Activated T-cell treated with anti-CD3 and anti-CD28 coated beads, Interleukin-2, amount 50 U/mL, for 24 hours (primary cell): ENCODE results near the gene VSTM4.

Experiments used
- DNase-seq: peaks from one replicate; pipeline ENCODE4 v3.0.0-alpha.2; 2020
- H3K27ac Mint-ChIP-seq: 2 replicates; pipeline ENCODE4 v1.8.0; 2020; ENCODE audit warnings: mild to moderate bottlenecking, mixed read lengths
- H3K27me3 Mint-ChIP-seq: 2 replicates; pipeline ENCODE4 v1.8.0; 2020; ENCODE audit warnings: mixed read lengths
- H3K36me3 Mint-ChIP-seq: 2 replicates; pipeline ENCODE4 v1.8.0; 2020; ENCODE audit warnings: low read depth, mixed read lengths
- H3K4me1 Mint-ChIP-seq: 2 replicates; pipeline ENCODE4 v1.8.0; 2020; ENCODE audit warnings: low read depth, mixed read lengths
- H3K4me3 Mint-ChIP-seq: 2 replicates; pipeline ENCODE4 v1.8.0; 2020; ENCODE audit warnings: mild to moderate bottlenecking, moderate library complexity, mixed read lengths
- H3K9me3 Mint-ChIP-seq: 2 replicates; pipeline ENCODE4 v1.8.0; 2020; ENCODE audit warnings: mixed read lengths

VSTM4 gene

GRCh38 chr10:49116509-49117375 lies 1.4 kb upstream of the VSTM4 start:
- H3K4me3 Mint-ChIP-seq: no peak overlapping the region
- no peak overlapping the region for H3K27ac Mint-ChIP-seq
- peaks cover 54% of the 10 kb centered on the region for H3K27me3 Mint-ChIP-seq
- no peak for DNase-seq
- no peaks in the 10 kb centered on the region for H3K36me3 Mint-ChIP-seq
- H3K9me3 Mint-ChIP-seq: no peaks in the 10 kb centered on the region
- H3K4me1 Mint-ChIP-seq: peaks cover 3% of the 10 kb centered on the region

DNA sequence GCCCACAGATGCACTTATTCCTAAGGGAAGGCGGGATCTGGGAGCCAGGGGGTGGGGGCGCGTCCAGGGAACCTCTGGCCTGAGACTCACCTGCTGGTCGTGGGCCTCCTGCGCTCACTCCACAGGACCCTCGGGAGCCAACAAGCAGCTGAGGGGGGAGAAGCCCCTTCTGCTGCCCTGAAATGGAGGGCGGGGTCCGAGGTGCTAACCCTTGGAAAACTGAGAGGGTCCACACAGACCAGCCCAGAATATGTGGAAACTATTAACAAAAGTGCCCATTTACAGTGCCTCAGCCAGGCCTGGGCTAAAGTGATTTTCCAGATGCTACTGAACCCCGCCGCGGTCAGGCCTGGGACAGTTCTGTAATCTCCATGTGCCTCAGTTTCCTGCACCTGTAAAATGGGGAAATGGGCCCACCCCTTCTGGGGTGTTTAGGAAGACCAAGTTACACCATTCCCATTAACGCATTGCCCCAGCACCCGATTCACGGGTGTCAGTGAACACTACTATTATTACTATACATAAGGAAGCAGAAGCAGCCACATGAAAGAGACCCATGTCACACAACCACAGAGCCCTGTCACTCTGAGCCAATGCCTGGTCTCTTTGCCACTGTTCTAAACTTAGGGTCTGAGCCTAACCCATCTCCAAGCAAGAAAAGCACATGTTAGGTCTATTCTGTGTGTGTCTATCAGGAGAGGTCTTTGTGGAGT lies 630 bp upstream of the VSTM4 start:
- Mint-ChIP-seq H3K4me3 (no peak overlapping the region), H3K27ac (no peak overlapping the region), H3K27me3 (peaks cover 60% of the 10 kb centered on the region), H3K4me1 (peaks cover 3% of the 10 kb centered on the region), H3K9me3 (no peaks in the 10 kb centered on the region), H3K36me3 (no peaks in the 10 kb centered on the region)
- no peak for DNase-seq

DNA sequence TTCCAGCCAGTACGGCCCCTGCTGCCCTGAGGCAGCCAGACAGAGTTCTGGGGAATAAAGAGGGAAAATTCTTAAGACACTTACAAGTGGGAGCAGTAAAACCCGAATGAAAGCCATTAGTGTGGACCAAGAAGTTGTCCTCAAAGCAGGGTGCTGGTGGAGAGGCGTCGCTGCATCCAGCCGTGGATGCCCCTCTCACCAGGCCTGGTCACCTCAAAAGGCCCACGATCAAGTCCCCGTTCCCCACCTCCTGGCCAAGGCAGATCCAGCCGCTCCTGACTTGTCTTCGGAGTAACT lies 656 bp downstream of the VSTM4 start:
- no peak overlapping the region for H3K27ac Mint-ChIP-seq
- H3K9me3 Mint-ChIP-seq: no peaks in the 10 kb centered on the region
- H3K36me3 Mint-ChIP-seq: no peaks in the 10 kb centered on the region
- H3K4me3 Mint-ChIP-seq: peak overlapping the region; percentile 39
- DNase-seq: no peak
- H3K4me1 Mint-ChIP-seq: peaks cover 3% of the 10 kb centered on the region
- peaks cover 57% of the 10 kb centered on the region for H3K27me3 Mint-ChIP-seq

DNA sequence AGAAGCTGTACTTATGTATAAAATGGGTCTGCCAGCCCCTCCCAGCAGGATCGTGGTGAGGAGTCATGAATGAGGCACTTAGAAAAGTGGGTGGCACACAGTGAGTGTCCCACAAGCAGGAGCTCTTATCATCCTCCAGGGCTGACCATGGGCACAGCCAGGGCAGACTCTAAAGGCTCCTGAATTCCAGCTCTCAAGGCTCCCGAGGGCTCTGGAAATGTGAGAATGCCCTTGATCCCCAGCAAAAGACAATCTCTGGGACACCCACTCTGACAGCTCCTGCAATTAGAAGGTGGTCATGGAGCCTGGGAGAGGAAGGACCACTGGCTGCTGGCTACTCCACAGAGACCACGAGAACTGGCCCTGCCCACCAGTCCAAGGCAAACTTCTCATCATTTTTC lies 1.6 kb downstream of the VSTM4 start:
- Mint-ChIP-seq H3K27me3 (peaks cover 59% of the 10 kb centered on the region), H3K4me3 (no peak overlapping the region)
- no peak for DNase-seq

GRCh38 chr10:49112851-49113250 lies 2.5 kb downstream of the VSTM4 start:
- peaks cover 3% of the 10 kb centered on the region for H3K4me1 Mint-ChIP-seq
- no peaks in the 10 kb centered on the region for H3K9me3 Mint-ChIP-seq
- no peak overlapping the region for H3K4me3 Mint-ChIP-seq
- peaks cover 51% of the 10 kb centered on the region for H3K27me3 Mint-ChIP-seq
- no peak for DNase-seq
- no peak overlapping the region for H3K27ac Mint-ChIP-seq
- no peaks in the 10 kb centered on the region for H3K36me3 Mint-ChIP-seq

More for the DNA sequence above, 1.6 kb downstream of the VSTM4 start:
- no peaks in the 10 kb centered on the region for H3K36me3 Mint-ChIP-seq
- no peaks in the 10 kb centered on the region for H3K9me3 Mint-ChIP-seq
- H3K4me1 Mint-ChIP-seq: peaks cover 3% of the 10 kb centered on the region
- H3K27ac Mint-ChIP-seq: no peak overlapping the region

DNA sequence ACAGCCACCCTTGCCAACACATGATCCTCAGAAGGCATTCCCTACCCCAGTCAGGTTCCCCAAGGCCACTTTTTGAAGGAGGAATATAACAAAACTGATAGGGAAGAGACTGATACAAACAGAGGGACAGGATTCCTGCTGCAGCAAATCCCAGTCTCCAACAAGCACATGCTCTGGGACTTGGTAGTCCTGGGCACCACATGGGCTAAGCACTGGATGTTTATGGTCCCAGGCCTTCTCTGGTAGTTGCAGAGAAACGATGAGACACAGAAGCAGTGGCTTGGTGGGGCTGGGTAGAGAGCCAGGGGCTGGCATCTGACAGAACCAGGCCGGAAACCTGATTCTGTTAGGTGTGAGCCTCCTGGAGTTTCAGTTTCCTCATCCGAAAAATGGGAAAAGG lies 3.2 kb downstream of the VSTM4 start:
- Mint-ChIP-seq H3K4me1 (peaks cover 3% of the 10 kb centered on the region), H3K9me3 (no peaks in the 10 kb centered on the region), H3K4me3 (no peak overlapping the region), H3K27me3 (peaks cover 46% of the 10 kb centered on the region), H3K36me3 (no peaks in the 10 kb centered on the region), H3K27ac (no peak overlapping the region)
- no peak for DNase-seq

- Mint-ChIP-seq H3K4me3 (no peak overlapping the region), H3K4me1 (peaks cover 3% of the 10 kb centered on the region), H3K9me3 (no peaks in the 10 kb centered on the region), H3K27ac (no peak overlapping the region), H3K27me3 (peaks cover 41% of the 10 kb centered on the region), H3K36me3 (no peaks in the 10 kb centered on the region)
- DNase-seq: no peak
Measured at GRCh38 chr10:49111320-49111698, 4.0 kb downstream of the VSTM4 start.

DNA sequence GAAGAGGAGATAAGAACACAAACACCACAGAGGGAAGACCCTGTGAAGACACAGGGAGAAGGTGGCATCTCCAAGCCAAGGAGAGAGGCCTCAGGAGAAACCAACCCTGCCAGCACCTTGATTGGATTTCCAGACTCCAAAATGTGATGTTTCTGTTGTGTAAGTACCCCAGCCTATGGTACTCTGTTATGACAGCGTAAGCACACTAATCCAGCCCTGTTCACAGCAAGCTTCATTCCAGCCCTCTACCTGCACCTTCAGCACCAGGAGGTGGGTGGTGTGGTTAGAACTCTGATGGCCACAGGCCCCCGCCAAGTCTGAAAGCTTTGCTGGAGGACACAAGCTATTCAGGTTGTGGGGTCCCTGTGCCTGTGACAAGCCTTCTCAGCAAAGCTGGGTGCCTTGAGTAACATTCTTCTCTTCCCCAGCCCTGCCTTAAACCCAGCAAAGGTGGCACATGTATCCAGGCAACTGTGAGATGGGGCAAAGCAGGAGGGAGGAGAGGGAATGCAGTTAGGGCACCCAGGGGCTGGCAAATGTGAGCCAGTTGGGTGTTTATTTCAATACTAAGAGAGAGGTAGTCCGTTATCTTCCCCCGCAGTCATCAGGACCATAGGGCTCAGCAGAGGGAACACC lies 4.5 kb downstream of the VSTM4 start:
- no peak for DNase-seq
- Mint-ChIP-seq H3K4me1 (peaks cover 3% of the 10 kb centered on the region), H3K27me3 (peaks cover 36% of the 10 kb centered on the region), H3K36me3 (no peaks in the 10 kb centered on the region), H3K9me3 (no peaks in the 10 kb centered on the region), H3K27ac (no peak overlapping the region), H3K4me3 (no peak overlapping the region)

- DNase-seq: no peak
- H3K4me1 Mint-ChIP-seq: peaks cover 2% of the 10 kb centered on the region
- H3K4me3 Mint-ChIP-seq: no peak overlapping the region
- no peak overlapping the region for H3K27ac Mint-ChIP-seq
- H3K9me3 Mint-ChIP-seq: no peaks in the 10 kb centered on the region
- peaks cover 32% of the 10 kb centered on the region for H3K27me3 Mint-ChIP-seq
- H3K36me3 Mint-ChIP-seq: no peaks in the 10 kb centered on the region
Measured at GRCh38 chr10:49109669-49110340, 5.5 kb downstream of the VSTM4 start.

DNA sequence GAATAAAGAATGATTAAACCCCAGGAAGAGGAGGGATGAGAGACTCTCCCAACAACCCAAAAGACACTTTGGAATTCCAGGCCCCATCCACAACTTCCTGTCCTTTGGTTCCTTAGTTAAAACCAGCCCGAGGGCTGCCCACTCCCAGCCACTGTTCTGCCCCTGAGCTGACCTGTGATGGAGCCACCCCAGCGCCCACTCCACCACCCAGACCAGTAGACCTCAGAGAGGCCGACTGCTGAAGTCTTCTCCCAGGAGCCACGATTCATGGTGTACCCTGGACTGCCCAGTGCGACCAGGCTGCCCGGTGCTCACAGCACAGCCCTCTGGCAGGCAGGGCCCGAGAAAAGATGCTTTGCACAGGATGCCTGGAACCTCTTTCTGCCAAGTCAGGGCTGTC lies 6.7 kb downstream of the VSTM4 start:
- no peaks in the 10 kb centered on the region for H3K9me3 Mint-ChIP-seq
- no peak for DNase-seq
- no peaks in the 10 kb centered on the region for H3K36me3 Mint-ChIP-seq
- H3K27ac Mint-ChIP-seq: no peak overlapping the region
- H3K27me3 Mint-ChIP-seq: peaks cover 20% of the 10 kb centered on the region
- H3K4me1 Mint-ChIP-seq: peaks cover under 1% of the 10 kb centered on the region
- H3K4me3 Mint-ChIP-seq: no peak overlapping the region

- Mint-ChIP-seq H3K27ac (no peak overlapping the region), H3K27me3 (peaks cover 15% of the 10 kb centered on the region), H3K4me3 (no peak overlapping the region), H3K4me1 (peaks cover 7% of the 10 kb centered on the region), H3K9me3 (no peaks in the 10 kb centered on the region), H3K36me3 (no peaks in the 10 kb centered on the region)
- DNase-seq: no peak
Measured at GRCh38 chr10:49107887-49108267, 7.4 kb downstream of the VSTM4 start.

- Mint-ChIP-seq H3K4me1 (peaks cover 7% of the 10 kb centered on the region), H3K36me3 (no peaks in the 10 kb centered on the region), H3K27me3 (peaks cover 18% of the 10 kb centered on the region), H3K9me3 (no peaks in the 10 kb centered on the region), H3K4me3 (no peak overlapping the region), H3K27ac (no peak overlapping the region)
- DNase-seq: no peak
Measured at GRCh38 chr10:49107111-49107886, 8.0 kb downstream of the VSTM4 start.

GRCh38 chr10:49106451-49106850 lies 8.9 kb downstream of the VSTM4 start:
- H3K9me3 Mint-ChIP-seq: no peaks in the 10 kb centered on the region
- no peaks in the 10 kb centered on the region for H3K36me3 Mint-ChIP-seq
- H3K4me3 Mint-ChIP-seq: no peak overlapping the region
- H3K27me3 Mint-ChIP-seq: peaks cover 15% of the 10 kb centered on the region
- H3K4me1 Mint-ChIP-seq: peaks cover 7% of the 10 kb centered on the region
- H3K27ac Mint-ChIP-seq: no peak overlapping the region
- no peak for DNase-seq

DNA sequence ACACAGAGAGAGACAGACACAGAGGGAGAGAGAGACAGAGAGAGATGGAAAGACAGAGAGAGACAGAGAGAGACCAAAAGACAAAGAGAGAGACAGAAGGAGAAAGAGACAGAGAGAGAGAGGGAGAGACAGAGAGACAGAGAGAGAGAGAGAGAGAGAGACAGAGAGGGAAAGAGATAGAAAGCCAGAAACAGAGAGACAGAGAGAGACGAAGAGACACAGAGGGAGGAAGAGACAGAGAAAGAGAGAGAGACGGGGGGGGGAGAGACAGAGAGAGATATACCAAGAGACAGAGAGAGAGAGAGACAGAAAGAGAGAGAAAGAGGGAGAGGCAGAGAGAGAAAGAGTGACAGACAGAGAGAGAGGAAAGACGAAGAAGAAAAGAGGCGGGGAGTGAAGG lies 10.2 kb downstream of the VSTM4 start:
- H3K9me3 Mint-ChIP-seq: no peaks in the 10 kb centered on the region
- no peaks in the 10 kb centered on the region for H3K36me3 Mint-ChIP-seq
- no peak overlapping the region for H3K27ac Mint-ChIP-seq
- H3K4me1 Mint-ChIP-seq: peaks cover 7% of the 10 kb centered on the region
- no peak overlapping the region for H3K4me3 Mint-ChIP-seq
- peaks cover 9% of the 10 kb centered on the region for H3K27me3 Mint-ChIP-seq
- DNase-seq: no peak
